SJSA1 (cell line): ENCODE results near the gene RPS21. TPM values are rescaled to one million over a fixed set of nuclear protein-coding genes. Genes with fewer than 3 reads are reported as not detected.
"Not testable (repeated sequence)": the region's sequence is repeated elsewhere in the genome, so short reads cannot be mapped to it uniquely, and the experiment has no call there.

ENCODE experiments used
- DNase-seq, 2 experiments: peaks; one replicate each; pipeline ENCODE4 v3.0.0-alpha.2; 2015 to 2020; ENCODE audit warnings: low spot score in 2 of 2, low read depth in 1 of 2
- H3K27ac ChIP-seq: fragments of 250-450 bp; sonication (Bioruptor Pico); 2 replicates; pipeline ENCODE4 v1.5.1; 2020; ENCODE audit warnings: mild to moderate bottlenecking, moderate library complexity
- H3K27me3 ChIP-seq: fragments of 250-450 bp; sonication (Bioruptor Pico); replicated peaks from 2 replicates; pipeline ENCODE4 v1.5.1; 2020; ENCODE audit warnings: mild to moderate bottlenecking, moderate library complexity
- H3K36me3 ChIP-seq: fragments of 250-450 bp; sonication (Bioruptor Pico); 2 replicates; pipeline ENCODE4 v1.5.1; 2020; ENCODE audit warnings: mild to moderate bottlenecking
- H3K4me1 ChIP-seq: fragments of 250-450 bp; sonication (Bioruptor Pico); replicated peaks from 2 replicates; pipeline ENCODE4 v1.6.1; 2021; ENCODE audit warnings: mild to moderate bottlenecking
- H3K4me3 ChIP-seq: fragments of 250-450 bp; sonication (Bioruptor Pico); 2 replicates; pipeline ENCODE4 v1.5.1; 2020; ENCODE audit warnings: mild to moderate bottlenecking
- H3K9me3 ChIP-seq: fragments of 250-450 bp; sonication (Bioruptor Pico); replicated peaks from 2 replicates; pipeline ENCODE4 v1.5.1; 2020; ENCODE audit warnings: mild to moderate bottlenecking
- total RNA-seq: library from RNA; depleted of rRNA; stranded (reverse); fragments of >200 nt; shearing (Covaris generic); gene quantifications from 2 replicates; pipeline ENCODE4 v1.2.3, GENCODE V29; 2014

Gene RPS21
- total RNA-seq, 1 experiment from 2014 or later, result 1,367 TPM

- not testable (repeated sequence) for DNase-seq, H3K27ac ChIP-seq
Measured at GRCh38 chr20:62373631-62374179, 13.2 kb upstream of the RPS21 start.

GRCh38 chr20:62374331-62375152 is 12.4 kb upstream of the RPS21 start:
- Histone ChIP-seq H3K36me3 (peaks cover 8% of the 10 kb centered on the region; the same call in 1 of the 2 replicates), H3K27ac (peak overlapping the region; percentile 64), H3K4me3 (no peak overlapping the region), H3K9me3 (no peaks in the 10 kb centered on the region), H3K27me3 (no peaks in the 10 kb centered on the region), H3K4me1 (peaks cover 72% of the 10 kb centered on the region)
- DNase-seq, result peak; percentile 79 to 84

More at GRCh38 chr20:62373631-62374179, 13.2 kb upstream of the RPS21 start:
- H3K4me3 ChIP-seq, H3K36me3 ChIP-seq, H3K9me3 ChIP-seq, H3K27me3 ChIP-seq: not testable (repeated sequence)
- peaks cover 80% of the 10 kb centered on the region for H3K4me1 ChIP-seq

- peak; percentile 96 to 97 for DNase-seq
- Histone ChIP-seq H3K27ac (peak overlapping the region; percentile 20), H3K4me3 (no peak overlapping the region), H3K9me3 (no peaks in the 10 kb centered on the region), H3K36me3 (peaks cover 10% of the 10 kb centered on the region), H3K27me3 (no peaks in the 10 kb centered on the region), H3K4me1 (peaks cover 53% of the 10 kb centered on the region)
Measured at GRCh38 chr20:62376112-62377063, 10.5 kb upstream of the RPS21 start.

GRCh38 chr20:62377064-62377461 is 9.8 kb upstream of the RPS21 start:
- peak overlapping the region; percentile 20; the same call in 1 of the 2 replicates for H3K27ac ChIP-seq
- no peak overlapping the region for H3K4me3 ChIP-seq
- peaks cover 49% of the 10 kb centered on the region for H3K4me1 ChIP-seq
- peaks cover 16% of the 10 kb centered on the region for H3K36me3 ChIP-seq
- DNase-seq, result no peak
- H3K27me3 ChIP-seq, result no peaks in the 10 kb centered on the region
- H3K9me3 ChIP-seq, result no peaks in the 10 kb centered on the region

- Histone ChIP-seq H3K9me3 (no peaks in the 10 kb centered on the region), H3K27me3 (no peaks in the 10 kb centered on the region), H3K4me1 (peaks cover 52% of the 10 kb centered on the region), H3K27ac (no peak overlapping the region), H3K36me3 (peaks cover 21% of the 10 kb centered on the region), H3K4me3 (no peak overlapping the region)
- peak in 1 of 2 experiments; percentile 58 for DNase-seq
Measured at GRCh38 chr20:62377615-62378178, 9.2 kb upstream of the RPS21 start.

- Histone ChIP-seq H3K27ac (no peak overlapping the region), H3K36me3 (peaks cover 21% of the 10 kb centered on the region), H3K27me3 (no peaks in the 10 kb centered on the region), H3K4me1 (peaks cover 53% of the 10 kb centered on the region), H3K4me3 (no peak overlapping the region), H3K9me3 (no peaks in the 10 kb centered on the region)
- DNase-seq, result no peak
Measured at GRCh38 chr20:62378215-62378614, 8.7 kb upstream of the RPS21 start.

GRCh38 chr20:62381202-62381797 is 5.6 kb upstream of the RPS21 start:
- H3K27me3 ChIP-seq, result no peaks in the 10 kb centered on the region
- H3K27ac ChIP-seq, result no peak overlapping the region
- no peak overlapping the region for H3K4me3 ChIP-seq
- no peak for DNase-seq
- H3K4me1 ChIP-seq, result peaks cover 31% of the 10 kb centered on the region
- peaks cover 25% of the 10 kb centered on the region for H3K36me3 ChIP-seq
- H3K9me3 ChIP-seq, result no peaks in the 10 kb centered on the region

GRCh38 chr20:62381842-62382241 is 5.1 kb upstream of the RPS21 start:
- H3K4me1 ChIP-seq, result peaks cover 26% of the 10 kb centered on the region
- no peaks in the 10 kb centered on the region for H3K27me3 ChIP-seq
- H3K27ac ChIP-seq, result no peak overlapping the region
- H3K4me3 ChIP-seq, result no peak overlapping the region
- no peak for DNase-seq
- H3K9me3 ChIP-seq, result no peaks in the 10 kb centered on the region
- peaks cover 31% of the 10 kb centered on the region for H3K36me3 ChIP-seq

GRCh38 chr20:62382306-62383198 is 4.4 kb upstream of the RPS21 start:
- H3K27ac ChIP-seq, result no peak overlapping the region
- peak; percentile 65 to 78 for DNase-seq
- H3K27me3 ChIP-seq, result no peaks in the 10 kb centered on the region
- H3K4me1 ChIP-seq, result peaks cover 22% of the 10 kb centered on the region
- H3K36me3 ChIP-seq, result peaks cover 33% of the 10 kb centered on the region
- H3K4me3 ChIP-seq, result no peak overlapping the region
- no peaks in the 10 kb centered on the region for H3K9me3 ChIP-seq

- Histone ChIP-seq H3K9me3 (no peaks in the 10 kb centered on the region), H3K27me3 (no peaks in the 10 kb centered on the region), H3K36me3 (peaks cover 63% of the 10 kb centered on the region), H3K4me1 (peaks cover 19% of the 10 kb centered on the region), H3K4me3 (peak overlapping the region; percentile 96), H3K27ac (peak overlapping the region; percentile 85)
- no peak for DNase-seq
Measured at GRCh38 chr20:62387219-62387913, 463 bp downstream of the RPS21 start.

- no peak for DNase-seq
- H3K4me1 ChIP-seq, result peaks cover 15% of the 10 kb centered on the region
- H3K9me3 ChIP-seq, result no peaks in the 10 kb centered on the region
- H3K27me3 ChIP-seq, result no peaks in the 10 kb centered on the region
- no peak overlapping the region for H3K27ac ChIP-seq
- H3K36me3 ChIP-seq, result peaks cover 67% of the 10 kb centered on the region
- peak overlapping the region; percentile 96 for H3K4me3 ChIP-seq
Measured at GRCh38 chr20:62387933-62388635, 1.2 kb downstream of the RPS21 start.
